OCI-LY1 (cell line): Measurements from ENCODE around the gene BCO2.

ENCODE experiments used
- H2AFZ ChIP-seq: fragments of 200-600 bp; sonication (generic), shearing (Covaris generic); 2 replicates; pipeline ENCODE4 v1.6.0; 2014; ENCODE audit warnings: antibody characterized with exemption, mild to moderate bottlenecking, low read length
- H3F3A ChIP-seq: fragments of 200-600 bp; sonication (generic), shearing (Covaris generic); 2 replicates; pipeline ENCODE4 v1.6.0; 2014; ENCODE audit warnings: mild to moderate bottlenecking, antibody characterized with exemption, low read length, moderate library complexity; ENCODE audit not compliant: insufficient read depth
- H3K27ac ChIP-seq: fragments of 200-600 bp; sonication (generic); 2 replicates; pipeline ENCODE4 v1.5.1; 2014; ENCODE audit warnings: low read length, mixed run types, mild to moderate bottlenecking, low read depth; ENCODE audit not compliant: poor library complexity, severe bottlenecking
- H3K27me3 ChIP-seq: fragments of 200-600 bp; sonication (generic); 2 replicates; pipeline ENCODE4 v1.6.0; 2014; ENCODE audit warnings: antibody characterized with exemption, mild to moderate bottlenecking, low read length, moderate library complexity; ENCODE audit not compliant: insufficient read depth
- H3K36me3 ChIP-seq: fragments of 200-600 bp; sonication (generic); 2 replicates; pipeline ENCODE4 v1.6.1; 2014; ENCODE audit warnings: mild to moderate bottlenecking, antibody characterized with exemption, low read length, moderate library complexity, mixed read lengths; ENCODE audit not compliant: insufficient read depth
- H3K4me1 ChIP-seq: fragments of 200-600 bp; sonication (generic); 2 replicates; pipeline ENCODE4 v1.5.1; 2014; ENCODE audit warnings: mild to moderate bottlenecking, low read length, moderate library complexity; ENCODE audit not compliant: insufficient read depth, severe bottlenecking
- H3K4me2 ChIP-seq: fragments of 200-600 bp; sonication (generic), shearing (Covaris generic); 2 replicates; pipeline ENCODE4 v1.6.1; 2014; ENCODE audit warnings: low read length
- H3K4me3 ChIP-seq: fragments of 200-600 bp; sonication (generic); 2 replicates; pipeline ENCODE4 v1.5.1; 2014; ENCODE audit warnings: low read length, low read depth, mild to moderate bottlenecking, mixed read lengths; ENCODE audit not compliant: poor library complexity, severe bottlenecking
- H3K79me2 ChIP-seq: fragments of 200-600 bp; shearing (Covaris generic); 2 replicates; pipeline ENCODE4 v1.6.1; 2016; ENCODE audit warnings: mixed run types, low read length, mixed read lengths; ENCODE audit not compliant: insufficient read depth
- H3K9ac ChIP-seq: fragments of 200-600 bp; sonication (generic), shearing (Covaris generic); 2 replicates; pipeline ENCODE4 v1.6.1; 2014; ENCODE audit warnings: mild to moderate bottlenecking, low read length, mixed read lengths
- H3K9me2 ChIP-seq: fragments of 200-600 bp; sonication (generic), shearing (Covaris generic); 2 replicates; pipeline ENCODE4 v1.6.1; 2014; ENCODE audit warnings: low read depth, mild to moderate bottlenecking, low read length, mixed read lengths
- H3K9me3 ChIP-seq: fragments of 200-600 bp; shearing (Covaris generic); 2 replicates; pipeline ENCODE4 v1.6.1; 2014; ENCODE audit warnings: low read length, mixed read lengths
- H4K20me1 ChIP-seq: fragments of 200-600 bp; sonication (generic), shearing (Covaris generic); 2 replicates; pipeline ENCODE4 v1.6.0; 2016; ENCODE audit warnings: mild to moderate bottlenecking, low read length; ENCODE audit not compliant: insufficient read depth
- CTCF ChIP-seq: fragments of 200-600 bp; sonication (generic), shearing (Covaris generic); IDR thresholded peaks from 2 replicates; pipeline ENCODE4 v1.5.1; 2017; ENCODE audit warnings: mild to moderate bottlenecking, antibody characterized with exemption, low read length, moderate library complexity, mixed read lengths
- EZH2 ChIP-seq: fragments of 200-600 bp; sonication (generic), shearing (Covaris generic); IDR thresholded peaks from 2 replicates; pipeline ENCODE4 v1.8.0; 2017; ENCODE audit warnings: borderline replicate concordance, mixed run types, mild to moderate bottlenecking, antibody characterized with exemption, low read length, moderate library complexity, mixed read lengths

Gene BCO2

GRCh38 chr11:112247201-112247600 is 71.9 kb downstream of the BCO2 start:
- Histone ChIP-seq H3K4me3 (no peak overlapping the region), H3K36me3 (no peaks in the 10 kb centered on the region), H2AFZ (no peak overlapping the region), H3K9me3 (0 out of 2 replicates have a peak, but pooled peaks cover 7% of the 10 kb centered on the region), H4K20me1 (no peaks in the 10 kb centered on the region), H3K27me3 (no peaks in the 10 kb centered on the region), H3K27ac (no peak overlapping the region), H3K4me2 (no peak overlapping the region), H3K9me2 (no peaks in the 10 kb centered on the region), H3F3A (no peaks in the 10 kb centered on the region), H3K4me1 (no peaks in the 10 kb centered on the region), H3K9ac (no peak overlapping the region), H3K79me2 (no peaks in the 10 kb centered on the region)
- TF ChIP-seq EZH2 (no peak), CTCF (no peak)

GRCh38 chr11:112248201-112248600 is 72.9 kb downstream of the BCO2 start:
- Histone ChIP-seq H3K9me2 (no peaks in the 10 kb centered on the region), H3K4me1 (no peaks in the 10 kb centered on the region), H3K9ac (no peak overlapping the region), H2AFZ (no peak overlapping the region), H3F3A (no peaks in the 10 kb centered on the region), H3K4me2 (no peak overlapping the region), H3K27ac (no peak overlapping the region), H3K79me2 (no peaks in the 10 kb centered on the region), H3K36me3 (no peaks in the 10 kb centered on the region), H3K4me3 (no peak overlapping the region), H3K9me3 (0 out of 2 replicates have a peak, but pooled peaks cover 7% of the 10 kb centered on the region), H4K20me1 (no peaks in the 10 kb centered on the region), H3K27me3 (no peaks in the 10 kb centered on the region)
- TF ChIP-seq EZH2, result no peak

GRCh38 chr11:112249871-112250610 is 74.7 kb downstream of the BCO2 start:
- H3K27ac ChIP-seq, result no peak overlapping the region
- H3K4me1 ChIP-seq, result no peaks in the 10 kb centered on the region
- H3K36me3 ChIP-seq, result no peaks in the 10 kb centered on the region
- H3K9ac ChIP-seq, result no peak overlapping the region
- no peaks in the 10 kb centered on the region for H3F3A ChIP-seq
- no peak overlapping the region for H2AFZ ChIP-seq
- no peak for TF ChIP-seq EZH2
- TF ChIP-seq CTCF, result no peak
- no peak overlapping the region for H3K4me3 ChIP-seq
- no peaks in the 10 kb centered on the region for H3K79me2 ChIP-seq
- H3K27me3 ChIP-seq, result no peaks in the 10 kb centered on the region
- 0 out of 2 replicates have a peak, but pooled peaks cover under 1% of the 10 kb centered on the region for H3K9me3 ChIP-seq
- H3K9me2 ChIP-seq, result no peaks in the 10 kb centered on the region
- no peak overlapping the region for H3K4me2 ChIP-seq
- H4K20me1 ChIP-seq, result no peaks in the 10 kb centered on the region

- Histone ChIP-seq H3K9me3 (no peaks in the 10 kb centered on the region), H3K36me3 (no peaks in the 10 kb centered on the region), H3K27me3 (no peaks in the 10 kb centered on the region; the same call in 1 of the 2 replicates), H3K27ac (no peak overlapping the region), H3F3A (no peaks in the 10 kb centered on the region), H4K20me1 (no peaks in the 10 kb centered on the region), H3K4me2 (no peak overlapping the region), H2AFZ (no peak overlapping the region), H3K4me3 (no peak overlapping the region), H3K9ac (no peak overlapping the region), H3K4me1 (no peaks in the 10 kb centered on the region), H3K9me2 (no peaks in the 10 kb centered on the region), H3K79me2 (no peaks in the 10 kb centered on the region)
- no peak for TF ChIP-seq EZH2
- TF ChIP-seq CTCF, result no peak
Observed at GRCh38 chr11:112253605-112254242, 78.4 kb downstream of the BCO2 start.
